Astrocyte of the cerebellum (primary cell): ENCODE results near the gene ALDH18A1.

Experiments
- DNase-seq: peaks from one replicate; pipeline ENCODE4 v3.0.0-alpha.2; 2011; ENCODE audit warnings: low read depth
- H3K4me3 ChIP-seq: 2 replicates; pipeline ENCODE4 v1.5.1; 2011; ENCODE audit warnings: mild to moderate bottlenecking, low read depth, low read length, moderate library complexity
- CTCF ChIP-seq: IDR thresholded peaks from 2 replicates; pipeline ENCODE4 v1.5.1; 2012; ENCODE audit warnings: low read length, low read depth, moderate library complexity, mild to moderate bottlenecking; ENCODE audit errors: missing control alignments
- in situ Hi-C: cut with HindIII; loops from 2 replicates; pipeline ENCODE4 v1.10.0; 2017; ENCODE audit warnings: low sequenced_read_pairs

ALDH18A1 gene

GRCh38 chr10:95562341-95562965, 94.1 kb downstream of the ALDH18A1 start:
- no peak for DNase-seq
- no peak overlapping the region for H3K4me3 ChIP-seq
- in situ Hi-C loops, result no loop called here
- TF ChIP-seq CTCF, result no peak

DNA sequence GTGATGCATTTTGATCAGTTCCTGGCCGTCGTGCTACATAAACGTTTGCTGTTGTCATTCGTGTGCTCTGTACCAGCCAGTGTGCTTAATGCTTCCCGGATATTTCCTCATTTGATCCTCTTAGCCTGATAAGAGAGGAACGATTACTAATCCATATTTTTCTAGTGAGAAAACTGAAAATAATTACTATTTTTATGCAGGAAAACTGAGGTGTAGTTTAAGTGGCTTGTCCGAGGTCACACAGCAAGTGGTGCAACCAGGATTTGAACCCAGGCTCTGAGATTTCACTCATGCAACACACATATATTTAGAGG, 94.7 kb downstream of the ALDH18A1 start:
- peak overlapping the region; percentile 84 for H3K4me3 ChIP-seq
- TF ChIP-seq CTCF, result no peak
- in situ Hi-C loops, result no loop called here
- DNase-seq, result no peak

GRCh38 chr10:95561177-95561863, 95.2 kb downstream of the ALDH18A1 start, which contains the start of gene SORBS1:
Gene SORBS1, minus strand, starts transcription at chr10:95561371. Its CDS starts 120,236 bp downstream, at chr10:95441135.
- peak within 1 kb of the TSS; percentile 84 for H3K4me3 ChIP-seq
- peak; percentile 87 for DNase-seq
- no peak for TF ChIP-seq CTCF
- in situ Hi-C loops, result no loop called here

- in situ Hi-C loops, result no loop called here
- peak; percentile 13 for DNase-seq
- no peak for TF ChIP-seq CTCF
- peak overlapping the region; percentile 84 for H3K4me3 ChIP-seq
These were observed 96.0 kb downstream of the ALDH18A1 start for GRCh38 chr10:95560278-95561176.

DNA sequence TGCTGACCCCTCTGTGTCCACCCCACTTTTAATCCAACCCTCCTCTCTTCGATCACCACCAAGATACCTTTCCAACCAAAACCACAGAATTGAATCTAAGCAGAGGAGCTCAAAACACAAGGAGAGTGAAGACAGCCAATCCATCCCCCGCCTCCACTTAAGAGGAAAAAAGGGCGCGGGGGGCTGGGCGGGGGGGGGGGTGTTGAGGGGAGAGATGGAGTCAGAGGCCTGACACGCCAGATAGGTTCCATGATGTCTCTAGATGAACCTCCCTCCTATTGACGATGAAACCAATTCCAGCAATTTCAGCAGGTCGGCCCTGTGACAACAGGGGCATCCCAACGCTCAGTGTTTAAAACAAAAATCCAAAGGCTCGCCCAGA, 96.6 kb downstream of the ALDH18A1 start:
- DNase-seq, result no peak
- TF ChIP-seq CTCF, result no peak
- peak overlapping the region; percentile 84 for H3K4me3 ChIP-seq
- in situ Hi-C loops, result no loop called here

- no peak for DNase-seq
- in situ Hi-C loops, result no loop called here
- peak overlapping the region; percentile 19 for H3K4me3 ChIP-seq
- TF ChIP-seq CTCF, result no peak
These were observed 97.0 kb downstream of the ALDH18A1 start for GRCh38 chr10:95559471-95559870.
